Right hindlimb (tissue), 1 donor: ENCODE results near the gene E2F1.

ENCODE experiments used
- DNase-seq: peaks from one replicate; pipeline ENCODE4 v3.0.0-alpha.2; 2018

Gene E2F1

GRCh38 chr20:33686100-33686983 is at the start of gene E2F1:
TSS of gene E2F1 (minus strand) at chr20:33686385. CDS start at chr20:33686264, 121 bp downstream.
- peak; percentile 98 for DNase-seq

GRCh38 chr20:33733654-33734576 is 47.7 kb upstream of the E2F1 start:
- DNase-seq, result peak; percentile 24

GRCh38 chr20:33732166-33732970 is 46.2 kb upstream of the E2F1 start:
- peak; percentile 94 for DNase-seq

GRCh38 chr20:33731693-33732165 is 45.5 kb upstream of the E2F1 start, which contains the start of gene ZNF341:
TSS of gene ZNF341 (plus strand) at chr20:33731996. CDS start at chr20:33732022, 26 bp downstream.
- DNase-seq, result peak; percentile 92

- DNase-seq, result no peak
Measured at GRCh38 chr20:33730946-33731692, 44.9 kb upstream of the E2F1 start.

- no peak for DNase-seq
Measured at GRCh38 chr20:33729101-33729500, 42.9 kb upstream of the E2F1 start.

GRCh38 chr20:33728463-33728862 is 42.3 kb upstream of the E2F1 start:
- no peak for DNase-seq

- DNase-seq, result no peak
Measured at GRCh38 chr20:33727806-33728205, 41.6 kb upstream of the E2F1 start.

GRCh38 chr20:33727115-33727479 is 40.9 kb upstream of the E2F1 start:
- DNase-seq, result no peak

GRCh38 chr20:33725607-33726264 is 39.6 kb upstream of the E2F1 start:
- no peak for DNase-seq

- no peak for DNase-seq
Measured at GRCh38 chr20:33724439-33725094, 38.4 kb upstream of the E2F1 start.

GRCh38 chr20:33721391-33722140 is 35.4 kb upstream of the E2F1 start:
- DNase-seq, result no peak

GRCh38 chr20:33719989-33720709 is 34.0 kb upstream of the E2F1 start, which contains the start of gene PXMP4:
TSS of gene PXMP4 (minus strand) at chr20:33720310. CDS start at chr20:33720207, 103 bp downstream.
- peak; percentile 96 for DNase-seq

GRCh38 chr20:33719277-33719988 is 33.2 kb upstream of the E2F1 start:
- no peak for DNase-seq

- DNase-seq, result no peak
Measured at GRCh38 chr20:33716498-33716897, 30.3 kb upstream of the E2F1 start.

- DNase-seq, result no peak
Measured at GRCh38 chr20:33713865-33714367, 27.7 kb upstream of the E2F1 start.

GRCh38 chr20:33711446-33711738 is 25.2 kb upstream of the E2F1 start:
- no peak for DNase-seq
